Prostate gland (tissue), 2 donors: ENCODE results near the gene LARGE1.

Source experiments
- CTCF ChIP-seq, 4 experiments: fragments of 200-600 bp in 2 of 4; fragments of 450-650 bp in 2 of 4; sonication (generic) in 2 of 4; IDR thresholded peaks; 1 replicate in 3 of 4; 2 replicates in 1 of 4; pipeline ENCODE4 v1.5.1; 2016 to 2019; ENCODE audit warnings: antibody characterized with exemption in 4 of 4, mild to moderate bottlenecking in 2 of 4, moderate library complexity in 2 of 4
- POLR2A ChIP-seq: fragments of 450-650 bp; IDR thresholded peaks from one replicate; pipeline ENCODE4 v1.6.1; 2016; ENCODE audit warnings: antibody characterized with exemption, mild to moderate bottlenecking

DNA sequence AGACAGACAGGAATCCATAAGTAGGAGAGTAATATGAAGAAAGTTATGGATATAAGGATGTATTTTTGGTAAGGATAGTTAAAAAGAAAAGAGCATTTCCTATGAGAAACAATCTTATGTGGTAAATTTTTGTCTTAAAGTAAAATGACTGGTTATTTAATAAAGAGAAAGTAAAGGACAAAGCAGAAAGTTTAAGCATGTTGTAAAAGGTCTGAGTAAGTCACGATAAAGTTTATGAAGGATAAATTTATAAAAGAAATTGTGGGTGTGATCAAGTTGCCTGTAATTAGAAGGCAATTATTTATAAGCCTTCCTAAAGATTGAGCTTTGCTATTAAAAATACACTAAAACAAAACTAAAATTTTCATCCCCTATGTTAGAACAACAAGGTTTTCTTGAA lies 547.4 kb downstream of the LARGE1 start:
- TF ChIP-seq CTCF (IDR thresholded peaks at IDR 0.05): no peak
- no peak for TF ChIP-seq POLR2A
